GM12864 (cell line): ENCODE results near the gene PLBD2.

ENCODE experiments used
- DNase-seq: peaks from one replicate; pipeline ENCODE4 v3.0.0-alpha.2; 2011; ENCODE audit warnings: low read depth
- H3K4me3 ChIP-seq: 2 replicates; pipeline ENCODE4 v1.5.1; 2011; ENCODE audit warnings: mild to moderate bottlenecking, low read depth, low read length, control low read depth
- CTCF ChIP-seq: IDR thresholded peaks from 2 replicates; pipeline ENCODE4 v1.5.1; 2011; ENCODE audit warnings: low read depth, mild to moderate bottlenecking, moderate library complexity, low read length, control low read depth, inconsistent platforms; ENCODE audit errors: missing control alignments

The PLBD2 gene

GRCh38 chr12:113318046-113318656 lies 40.2 kb upstream of the PLBD2 start:
- no peak overlapping the region for H3K4me3 ChIP-seq
- no peak for TF ChIP-seq CTCF
- DNase-seq: no peak

- no peak for TF ChIP-seq CTCF
- no peak overlapping the region for H3K4me3 ChIP-seq
- DNase-seq: no peak
Observed at GRCh38 chr12:113318900-113319628, 39.3 kb upstream of the PLBD2 start.

- DNase-seq: no peak
- TF ChIP-seq CTCF: no peak
- no peak overlapping the region for H3K4me3 ChIP-seq
Observed at GRCh38 chr12:113320401-113320800, 38.0 kb upstream of the PLBD2 start.

- TF ChIP-seq CTCF: no peak
- no peak overlapping the region for H3K4me3 ChIP-seq
- DNase-seq: no peak
Observed at GRCh38 chr12:113322343-113322742, 36.0 kb upstream of the PLBD2 start.

GRCh38 chr12:113325916-113326315 lies 32.5 kb upstream of the PLBD2 start:
- TF ChIP-seq CTCF: no peak
- DNase-seq: no peak
- H3K4me3 ChIP-seq: no peak overlapping the region

- H3K4me3 ChIP-seq: no peak overlapping the region
- TF ChIP-seq CTCF: no peak
- no peak for DNase-seq
Observed at GRCh38 chr12:113326775-113327395, 31.5 kb upstream of the PLBD2 start.
